CMK (cell line): ENCODE results near the gene MLN.

ENCODE experiments used
- DNase-seq: peaks from one replicate; pipeline ENCODE4 v3.0.0-alpha.2; 2010; ENCODE audit warnings: low read depth

MLN gene

GRCh38 chr6:33813990-33814985 lies 10.5 kb upstream of the MLN start:
- no peak for DNase-seq

- DNase-seq: no peak
Measured at GRCh38 chr6:33813246-33813904, 9.6 kb upstream of the MLN start.

- no peak for DNase-seq
Measured at GRCh38 chr6:33812669-33813068, 8.9 kb upstream of the MLN start.

GRCh38 chr6:33809594-33809993 lies 5.8 kb upstream of the MLN start:
- DNase-seq: no peak

GRCh38 chr6:33808641-33809180 lies 4.9 kb upstream of the MLN start:
- DNase-seq: no peak

GRCh38 chr6:33807606-33808005 lies 3.8 kb upstream of the MLN start:
- no peak for DNase-seq

GRCh38 chr6:33806841-33807240 lies 3.0 kb upstream of the MLN start:
- DNase-seq: no peak

GRCh38 chr6:33802186-33802958 lies 1.4 kb downstream of the MLN start:
- DNase-seq: no peak

GRCh38 chr6:33801611-33802010 lies 2.2 kb downstream of the MLN start:
- no peak for DNase-seq

GRCh38 chr6:33800248-33800969 lies 3.4 kb downstream of the MLN start:
- DNase-seq: no peak

GRCh38 chr6:33799454-33800113 lies 4.2 kb downstream of the MLN start:
- DNase-seq: no peak

GRCh38 chr6:33798343-33798848 lies 5.4 kb downstream of the MLN start:
- DNase-seq: no peak

GRCh38 chr6:33797626-33798342 lies 6.0 kb downstream of the MLN start:
- no peak for DNase-seq

GRCh38 chr6:33794910-33795623 lies 8.7 kb downstream of the MLN start:
- no peak for DNase-seq

GRCh38 chr6:33792981-33793380 lies 10.8 kb downstream of the MLN start:
- DNase-seq: no peak

- DNase-seq: no peak
Measured at GRCh38 chr6:33791620-33792019, 12.2 kb downstream of the MLN start.

- no peak for DNase-seq
Measured at GRCh38 chr6:33790910-33791309, 12.9 kb downstream of the MLN start.

- no peak for DNase-seq
Measured at GRCh38 chr6:33790379-33790778, 13.4 kb downstream of the MLN start.

- no peak for DNase-seq
Measured at GRCh38 chr6:33789550-33789895, 14.3 kb downstream of the MLN start.
